Tibial nerve (tissue), 4 donors: ENCODE measurements around the gene FAM234A. TPM values are rescaled to one million over a fixed set of nuclear protein-coding genes. Genes with fewer than 3 reads are reported as not detected.

Source experiments
- DNase-seq, 2 donors: peaks; one replicate each; pipeline ENCODE4 v3.0.0-alpha.2; 2019; ENCODE audit warnings: low spot score in 2 of 2
- H3K27ac ChIP-seq, 4 donors: fragments of 200-600 bp; sonication (generic) in 3 of 4; one replicate each; pipeline ENCODE4 v1.5.1; 2017 to 2019; ENCODE audit warnings: mild to moderate bottlenecking in 1 of 4
- H3K27me3 ChIP-seq, 2 donors: fragments of 200-600 bp; sonication (generic) in 1 of 2; one replicate each; pipeline versions ENCODE4 v1.5.1 to v1.6.0; 2017 to 2019
- H3K36me3 ChIP-seq, 3 donors: fragments of 200-600 bp; sonication (generic); one replicate each; pipeline ENCODE4 v1.5.1; 2018 to 2019
- H3K4me1 ChIP-seq, 4 donors: fragments of 200-600 bp; sonication (generic) in 3 of 4; one replicate each; pipeline ENCODE4 v1.5.1; 2017 to 2019
- H3K4me3 ChIP-seq, 4 donors: fragments of 200-600 bp; sonication (generic) in 3 of 4; one replicate each; pipeline ENCODE4 v1.5.1; 2017 to 2019; ENCODE audit warnings: mild to moderate bottlenecking in 1 of 4, moderate library complexity in 1 of 4
- H3K9me3 ChIP-seq, 4 donors: fragments of 200-600 bp; sonication (generic) in 3 of 4; one replicate each; pipeline ENCODE4 v1.5.1; 2017 to 2019
- EP300 ChIP-seq, 2 donors: sonication (generic); formaldehyde crosslinking; IDR thresholded peaks; one replicate each; pipeline ENCODE4 v1.6.1; 2017; ENCODE audit warnings: antibody characterized with exemption in 2 of 2, mild to moderate bottlenecking in 1 of 2
- POLR2A ChIP-seq, 2 donors: fragments of 450-650 bp; IDR thresholded peaks; one replicate each; pipeline ENCODE4 v1.6.1; 2017; ENCODE audit warnings: antibody characterized with exemption in 2 of 2, mild to moderate bottlenecking in 2 of 2, moderate library complexity in 2 of 2
- WGBS, 2 donors: methylation state at CpG; one replicate each; pipeline ENCODE4 v1.1.5; 2018; 5-methylcytosine and 5-hydroxymethylcytosine counted together
- total RNA-seq, 4 donors: library from RNA; depleted of rRNA; stranded (reverse); fragments of >200 nt; gene quantifications; one replicate each; pipeline ENCODE4 v1.1.0, GENCODE V29; 2016
- TF ChIP-seq, protein P1 (sequence below), 5 experiments: fragments of 200-600 bp in 3 of 5; fragments of 450-650 bp in 2 of 5; sonication (generic) in 3 of 5; IDR thresholded peaks; one replicate each; pipeline ENCODE4 v1.5.1; 2016 to 2019; ENCODE audit warnings: antibody characterized with exemption in 5 of 5, mild to moderate bottlenecking in 3 of 5, moderate library complexity in 2 of 5

The FAM234A gene
- total RNA-seq, 4 donors from 2014 or later: 73.5 to 192 (median 99.0) TPM

GRCh38 chr16:273547-274421 lies 39.2 kb downstream of the FAM234A start:
- H3K36me3 ChIP-seq: peaks cover 0 to 15% (median 0%) of the 10 kb centered on the region in 3 donors
- no peak for TF ChIP-seq POLR2A (IDR thresholded peaks at IDR 0.05)
- no peak for TF ChIP-seq EP300 (IDR thresholded peaks at IDR 0.05)
- TF ChIP-seq, protein P1, sequence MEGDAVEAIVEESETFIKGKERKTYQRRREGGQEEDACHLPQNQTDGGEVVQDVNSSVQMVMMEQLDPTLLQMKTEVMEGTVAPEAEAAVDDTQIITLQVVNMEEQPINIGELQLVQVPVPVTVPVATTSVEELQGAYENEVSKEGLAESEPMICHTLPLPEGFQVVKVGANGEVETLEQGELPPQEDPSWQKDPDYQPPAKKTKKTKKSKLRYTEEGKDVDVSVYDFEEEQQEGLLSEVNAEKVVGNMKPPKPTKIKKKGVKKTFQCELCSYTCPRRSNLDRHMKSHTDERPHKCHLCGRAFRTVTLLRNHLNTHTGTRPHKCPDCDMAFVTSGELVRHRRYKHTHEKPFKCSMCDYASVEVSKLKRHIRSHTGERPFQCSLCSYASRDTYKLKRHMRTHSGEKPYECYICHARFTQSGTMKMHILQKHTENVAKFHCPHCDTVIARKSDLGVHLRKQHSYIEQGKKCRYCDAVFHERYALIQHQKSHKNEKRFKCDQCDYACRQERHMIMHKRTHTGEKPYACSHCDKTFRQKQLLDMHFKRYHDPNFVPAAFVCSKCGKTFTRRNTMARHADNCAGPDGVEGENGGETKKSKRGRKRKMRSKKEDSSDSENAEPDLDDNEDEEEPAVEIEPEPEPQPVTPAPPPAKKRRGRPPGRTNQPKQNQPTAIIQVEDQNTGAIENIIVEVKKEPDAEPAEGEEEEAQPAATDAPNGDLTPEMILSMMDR (IDR thresholded peaks at IDR 0.05): no peak
- H3K27ac ChIP-seq: no peak overlapping the region
- peaks cover 0 to 16% of the 10 kb centered on the region in 2 donors for H3K27me3 ChIP-seq
- 79 to 92% methylated on average over 16 to 18 of the region's 30 CpGs for WGBS, 2 donors
- peaks cover 0 to 20% (median 8%) of the 10 kb centered on the region in 4 donors for H3K4me1 ChIP-seq
- H3K9me3 ChIP-seq: no peaks in the 10 kb centered on the region
- H3K4me3 ChIP-seq: no peak overlapping the region
- DNase-seq: no peak

- Histone ChIP-seq H3K27ac (peak overlapping the region in 2 of 4 donors; percentile 20 to 73), H3K4me3 (peak overlapping the region; percentile 34 to 64 (median 40))
- TF ChIP-seq EP300 (IDR thresholded peaks at IDR 0.05) (no peak), POLR2A (IDR thresholded peaks at IDR 0.05) (no peak)
- TF ChIP-seq, protein P1 (IDR thresholded peaks at IDR 0.05): no peak
These were observed 40.5 kb downstream of the FAM234A start for GRCh38 chr16:275041-275641.

GRCh38 chr16:275786-276232 lies 41.2 kb downstream of the FAM234A start, which contains the start of gene RGS11:
Gene RGS11, minus strand, starts transcription at chr16:275944. Its CDS starts 33 bp downstream, at chr16:275911.
- peak within 1 kb of the TSS; percentile 34 to 64 (median 40) for H3K4me3 ChIP-seq
- H3K4me1 ChIP-seq: peaks cover 0 to 27% (median 10%) of the 10 kb centered on the region in 4 donors
- peak within 1 kb of the TSS in 3 of 4 donors; percentile 20 to 73 (median 48) for H3K27ac ChIP-seq
- no peaks in the 10 kb centered on the region for H3K9me3 ChIP-seq
- no peak for DNase-seq
- TF ChIP-seq, protein P1 (IDR thresholded peaks at IDR 0.05): no peak
- TF ChIP-seq POLR2A (IDR thresholded peaks at IDR 0.05) (no peak), EP300 (IDR thresholded peaks at IDR 0.05) (no peak)
- 2 to 4% methylated on average over 34 to 51 of the region's 56 CpGs for WGBS, 2 donors
- H3K36me3 ChIP-seq: peaks cover 0 to 8% (median 0%) of the 10 kb centered on the region in 3 donors
- H3K27me3 ChIP-seq: peaks cover 0 to 23% of the 10 kb centered on the region in 2 donors

More at GRCh38 chr16:275041-275641, 40.5 kb downstream of the FAM234A start:
- no peak for DNase-seq
- H3K4me1 ChIP-seq: peaks cover 0 to 23% (median 8%) of the 10 kb centered on the region in 4 donors
- no peaks in the 10 kb centered on the region for H3K9me3 ChIP-seq
- peaks cover 0 to 22% of the 10 kb centered on the region in 2 donors for H3K27me3 ChIP-seq
- 4 to 7% methylated on average over 5 to 20 of the region's 58 CpGs for WGBS, 2 donors
- peaks cover 0 to 14% (median 0%) of the 10 kb centered on the region in 3 donors for H3K36me3 ChIP-seq

DNA sequence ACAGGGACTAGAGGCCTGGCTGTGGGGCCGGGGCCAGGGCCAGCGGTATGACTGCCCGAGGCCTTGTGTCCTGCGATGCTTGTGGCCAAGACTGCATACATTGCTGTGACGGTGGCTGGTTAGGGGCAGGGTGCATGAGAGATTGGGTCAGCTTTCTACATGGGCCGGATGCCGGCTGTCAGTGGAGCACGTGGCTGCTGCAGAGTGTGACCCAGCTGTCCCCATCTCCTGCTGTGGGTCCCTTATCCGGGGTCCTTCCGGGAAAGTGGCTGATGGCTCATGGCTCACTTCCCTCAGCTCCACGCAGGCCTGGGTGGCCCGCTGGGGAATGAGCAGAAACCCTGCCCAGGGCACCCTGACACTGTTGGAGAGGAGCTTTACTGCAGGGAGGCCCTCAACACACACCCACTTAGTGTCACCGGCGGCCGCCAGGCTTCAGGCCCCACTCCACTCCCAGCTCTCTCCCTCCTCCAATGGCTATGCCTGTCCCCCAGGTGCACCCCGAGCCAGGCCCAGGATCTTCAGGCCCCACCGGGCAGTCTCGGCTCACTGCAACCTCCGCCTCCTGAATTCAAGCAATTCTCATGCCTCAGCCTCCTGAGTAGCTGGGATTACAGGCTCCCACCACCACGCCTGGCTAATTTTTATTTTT lies 41.9 kb downstream of the FAM234A start:
- H3K27ac ChIP-seq: peak overlapping the region in 2 of 4 donors; percentile 48 to 73

More for the DNA sequence above, 41.9 kb downstream of the FAM234A start:
- H3K9me3 ChIP-seq: no peaks in the 10 kb centered on the region
- 77 to 86% methylated on average over 18 to 19 of the region's 20 CpGs for WGBS, 2 donors
- no peak for DNase-seq
- peaks cover 0 to 30% of the 10 kb centered on the region in 2 donors for H3K27me3 ChIP-seq
- H3K4me1 ChIP-seq: peaks cover 0 to 34% (median 14%) of the 10 kb centered on the region in 4 donors
- peaks cover 0 to 5% (median 0%) of the 10 kb centered on the region in 3 donors for H3K36me3 ChIP-seq
- TF ChIP-seq POLR2A (IDR thresholded peaks at IDR 0.05) (no peak), EP300 (IDR thresholded peaks at IDR 0.05) (no peak)
- TF ChIP-seq, protein P1 (IDR thresholded peaks at IDR 0.05): no peak
- peak overlapping the region in 1 of 4 donors; percentile 64 for H3K4me3 ChIP-seq
